ENCODE results near the gene ADARB1.
"Not testable (repeated sequence)": the region's sequence is repeated elsewhere in the genome, so short reads cannot be mapped to it uniquely, and the experiment has no call there.

The ADARB1 gene

GRCh38 chr21:45119812-45120211, 45.4 kb downstream of the ADARB1 start:
- no peak for DNase-seq

GRCh38 chr21:45120975-45121374, 46.6 kb downstream of the ADARB1 start:
- DNase-seq = no peak

DNA sequence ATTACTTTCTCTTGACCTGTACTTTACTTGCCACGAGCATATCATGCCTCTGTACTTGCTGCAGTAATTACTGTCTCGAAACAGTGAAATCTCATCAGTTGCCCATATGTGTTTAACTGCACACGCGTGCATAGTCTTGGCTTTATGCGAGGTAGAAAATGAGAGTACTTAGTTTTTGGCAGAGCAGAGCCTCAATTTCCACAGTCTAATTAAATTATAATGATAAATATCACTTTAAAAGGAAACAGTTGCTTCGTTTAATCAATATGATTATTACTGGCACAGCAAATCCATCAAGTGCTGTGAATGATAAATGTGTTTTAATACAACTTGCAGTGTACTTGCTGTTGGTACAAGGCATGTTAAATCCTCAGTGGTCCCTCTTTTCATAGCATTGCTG, 47.6 kb downstream of the ADARB1 start:
- DNase-seq = no peak

DNA sequence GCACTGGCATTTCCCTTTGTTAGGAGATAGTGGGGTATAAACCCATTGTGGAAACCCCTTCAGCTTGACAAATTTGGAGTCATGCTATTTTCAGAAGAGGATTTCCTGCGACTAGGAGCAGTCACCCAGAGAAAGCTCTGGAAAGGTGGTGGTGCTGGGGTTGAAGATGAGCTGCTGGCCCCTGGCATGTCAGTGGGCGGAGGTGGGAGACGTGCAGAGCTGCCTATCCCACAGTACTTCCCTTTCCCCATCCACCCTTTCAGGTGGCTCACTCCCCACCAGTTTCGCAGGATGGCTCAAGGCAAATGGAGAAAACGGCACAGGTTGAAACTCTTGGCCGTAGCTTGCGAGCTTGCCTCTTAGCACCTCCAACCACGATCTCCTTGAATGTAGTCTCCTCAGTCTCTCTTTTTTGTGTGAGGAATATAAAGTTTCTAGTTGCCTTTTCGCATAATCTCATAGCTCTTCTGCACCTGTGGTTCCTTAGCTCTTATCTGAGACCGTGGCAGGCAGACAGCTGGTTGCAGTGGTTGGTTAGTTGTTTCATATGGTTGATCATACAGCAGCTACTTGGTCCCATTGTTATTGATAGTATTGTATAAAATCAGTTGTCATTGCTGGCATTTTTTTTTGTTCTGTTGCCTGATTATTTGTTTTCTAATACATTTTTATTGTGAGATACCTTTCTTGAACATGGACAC, 48.2 kb downstream of the ADARB1 start:
- no peak for DNase-seq

GRCh38 chr21:45123440-45123839, 49.1 kb downstream of the ADARB1 start:
- DNase-seq = no peak

DNA sequence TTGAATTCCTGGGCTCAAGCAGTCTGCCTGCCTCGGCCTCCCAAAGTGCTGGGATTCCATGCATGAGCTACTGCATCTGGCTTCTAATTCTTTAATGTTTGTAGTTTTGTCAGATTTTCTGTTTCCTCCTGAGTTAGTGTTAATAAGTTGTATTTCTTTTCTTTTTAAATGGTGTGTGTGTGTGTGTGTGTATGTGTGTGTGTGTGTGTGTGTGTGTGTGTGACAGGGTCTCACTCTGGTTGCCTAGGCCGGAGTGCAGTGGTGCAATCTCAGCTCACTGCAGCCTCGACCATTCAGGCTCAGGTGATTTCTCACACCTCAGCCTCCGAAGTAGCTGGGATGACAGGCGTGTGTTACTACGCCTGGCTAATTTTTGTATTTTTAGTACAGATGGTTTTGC, 50.2 kb downstream of the ADARB1 start:
- DNase-seq = no peak

DNA sequence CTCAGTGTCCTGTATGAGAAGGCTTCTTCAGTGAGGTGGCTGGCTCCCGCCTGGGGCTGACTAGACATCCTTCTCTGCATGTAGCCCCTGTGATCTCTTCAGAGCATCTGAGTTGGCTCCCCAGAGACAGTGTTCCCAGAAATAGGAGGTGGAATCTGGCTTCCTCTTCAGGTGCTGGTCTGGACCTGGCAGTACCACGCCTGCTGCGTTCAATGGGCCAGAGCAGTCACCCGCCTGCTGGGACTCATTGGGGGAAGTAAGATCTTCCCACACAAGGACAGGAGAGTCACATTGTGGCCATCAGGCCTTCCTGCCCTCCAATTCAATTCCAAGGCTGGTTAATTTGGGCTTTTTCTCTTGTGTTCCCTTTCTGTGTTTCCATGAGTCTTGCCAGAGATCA, 51.0 kb downstream of the ADARB1 start:
- DNase-seq = no peak

- DNase-seq = no peak
Measured at GRCh38 chr21:45126204-45126626, 51.8 kb downstream of the ADARB1 start.

GRCh38 chr21:45126983-45127382, 52.6 kb downstream of the ADARB1 start:
- DNase-seq = no peak

DNA sequence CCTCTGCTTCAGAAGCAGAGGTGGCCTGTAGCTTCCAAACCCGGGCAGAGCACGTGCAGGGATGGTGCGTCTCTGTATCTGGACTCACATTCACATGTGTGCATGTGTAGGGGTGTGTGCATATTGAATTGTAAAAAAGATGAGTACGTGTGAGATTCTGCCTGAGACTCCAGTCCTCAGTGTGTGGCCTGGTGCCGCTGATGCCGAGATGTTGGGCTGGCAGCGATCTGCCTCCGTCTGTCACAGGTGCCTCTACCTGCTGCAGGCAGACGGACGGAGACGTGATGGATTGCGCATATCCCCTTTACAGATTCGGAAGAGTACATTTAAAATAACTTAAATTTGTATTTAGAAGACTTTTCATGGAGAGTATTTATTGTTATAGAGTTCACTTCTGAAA, 53.6 kb downstream of the ADARB1 start:
- no peak for DNase-seq

DNA sequence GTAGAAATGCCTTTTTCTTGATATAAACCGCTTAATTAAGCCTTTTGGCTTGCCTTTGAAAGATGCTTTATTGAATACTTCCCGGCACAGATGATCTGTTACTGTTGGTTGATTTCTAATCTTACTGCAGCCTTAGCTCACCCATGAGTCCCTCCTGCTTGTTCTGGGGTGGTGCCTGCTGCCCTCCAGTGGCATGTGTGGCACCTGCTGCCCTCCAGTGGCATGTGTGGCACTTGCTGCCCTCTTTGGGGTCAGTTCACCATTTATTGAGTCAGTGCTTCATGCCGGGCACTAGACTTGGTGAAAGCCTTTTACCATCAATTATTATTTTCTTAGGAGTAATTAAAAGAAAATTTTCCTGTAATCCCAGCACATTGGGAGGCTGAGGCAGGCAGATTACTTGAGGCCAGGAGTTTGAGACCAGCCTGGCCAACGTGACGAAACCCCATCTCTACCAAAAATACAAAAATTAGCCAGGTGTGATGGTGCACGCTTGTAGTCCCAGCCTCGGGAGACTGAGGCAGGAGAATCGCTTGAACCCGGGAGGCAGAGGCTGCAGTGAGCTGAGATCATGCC, 54.3 kb downstream of the ADARB1 start:
- DNase-seq = peak; percentile 66

- peak; percentile 82 for DNase-seq
Measured at GRCh38 chr21:45129189-45129923, 55.0 kb downstream of the ADARB1 start.

GRCh38 chr21:45130324-45130774, 56.0 kb downstream of the ADARB1 start:
- DNase-seq = peak; percentile 78

DNA sequence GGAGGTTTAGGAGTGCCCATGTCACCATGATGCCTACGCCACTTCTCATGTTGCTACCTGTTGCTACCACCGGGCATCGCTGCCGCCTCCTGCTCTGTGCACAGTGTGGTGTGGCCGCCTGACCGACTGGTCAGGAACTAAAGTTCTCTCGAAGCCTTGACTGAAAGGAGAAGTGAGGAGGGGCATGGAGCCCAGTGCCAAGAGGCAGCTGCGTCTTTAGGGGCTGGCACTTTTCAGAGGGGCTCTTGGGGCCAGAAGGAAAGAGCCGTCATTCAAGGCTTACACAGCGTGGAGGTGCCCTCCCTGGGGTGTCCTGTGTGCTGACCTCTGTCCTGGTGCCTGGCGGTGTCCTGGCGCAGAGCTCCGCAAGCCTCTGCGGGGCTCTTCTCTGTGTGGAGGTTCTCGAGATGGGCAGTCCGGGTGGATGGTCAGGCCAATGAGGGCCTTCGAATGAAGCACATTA, 57.2 kb downstream of the ADARB1 start:
- no peak for DNase-seq

- peak; percentile 53 for DNase-seq
Measured at GRCh38 chr21:45132841-45133573, 58.6 kb downstream of the ADARB1 start.

- not testable (repeated sequence) for DNase-seq
Measured at GRCh38 chr21:45133574-45134278, 59.3 kb downstream of the ADARB1 start.

- DNase-seq = no peak
Measured at GRCh38 chr21:45134279-45135076, 60.1 kb downstream of the ADARB1 start.

GRCh38 chr21:45135122-45135521, 60.7 kb downstream of the ADARB1 start:
- no peak for DNase-seq

DNA sequence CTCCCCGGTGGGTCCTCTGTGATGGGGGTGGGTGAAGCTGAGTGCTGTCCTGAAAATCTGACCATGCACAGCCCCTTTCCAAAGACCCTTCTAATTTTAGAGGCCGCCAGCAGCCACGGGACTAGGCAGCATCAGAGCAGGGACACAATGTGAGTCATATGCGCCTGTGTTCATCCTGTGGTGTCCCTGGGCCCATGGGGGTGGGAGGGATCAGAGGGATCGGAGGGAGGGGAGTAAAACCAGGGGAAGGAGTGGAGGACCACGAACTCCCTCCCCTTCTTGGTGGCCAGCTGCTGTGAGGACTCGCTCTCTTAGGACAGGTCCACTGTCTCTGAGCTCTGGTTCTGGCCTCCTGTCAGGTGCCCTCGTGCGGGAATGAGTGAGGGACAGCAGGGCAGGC, 61.5 kb downstream of the ADARB1 start:
- peak; percentile 30 for DNase-seq

DNA sequence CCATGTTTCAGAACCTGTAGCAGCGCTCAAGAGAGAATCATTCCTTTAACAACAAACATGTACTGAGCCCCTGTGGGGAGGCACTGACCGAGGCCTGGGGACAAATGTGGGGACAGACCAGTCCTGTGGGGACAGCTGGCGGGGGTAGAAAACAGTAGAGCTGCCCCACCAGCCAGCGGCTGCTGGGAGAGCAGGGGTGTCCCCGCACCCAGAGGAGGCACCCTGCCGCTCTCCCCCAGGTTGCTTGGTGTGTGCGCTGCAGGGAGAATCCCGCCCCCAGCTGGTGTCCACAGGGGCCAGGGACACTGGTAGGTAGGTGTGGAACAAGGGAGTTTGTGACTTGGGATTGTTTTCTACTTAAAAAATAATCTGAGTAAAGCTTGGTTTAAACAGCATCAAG, 62.1 kb downstream of the ADARB1 start:
- no peak for DNase-seq

- peak; percentile 94 for DNase-seq
Measured at GRCh38 chr21:45136927-45137611, 62.7 kb downstream of the ADARB1 start.
